Right ventricle myocardium inferior (tissue), 1 donor: ENCODE results near the gene SYNM. TPM values are rescaled to one million over a fixed set of nuclear protein-coding genes. Genes with fewer than 3 reads are reported as not detected.
"Not testable (repeated sequence)": the region's sequence is repeated elsewhere in the genome, so short reads cannot be mapped to it uniquely, and the experiment has no call there.

Source experiments
- ATAC-seq: fragments of 200-7000 bp; cut with Tn5 transposase; one replicate; pipeline ENCODE4 v1.9.1; 2020; ENCODE audit warnings: mild to moderate bottlenecking, moderate library complexity
- DNase-seq: peaks from one replicate; pipeline ENCODE4 v3.0.0; 2021; ENCODE audit errors: missing footprints
- intact Hi-C: fragments of 100-400 bp; cut with DNase I; formaldehyde crosslinking; loops from one replicate; pipeline ENCODE4 v1.11.0; 2022
- long read RNA-seq: library from polyadenylated mRNA; unstranded; transcript quantifications from one replicate; pipeline ENCODE4 v2.0.0, GENCODE V29; 2021
- total RNA-seq: library from RNA; stranded (reverse); fragmentation: NEBNext Ultra II Directional; extraction: Animal tissue kit (Norgen Biotek cat#: 25700); gene quantifications from one replicate; pipeline ENCODE4 v1.2.1, GENCODE V29; 2021
- donor health status: DM: no; HTN: yes; CAD: no; lungs with severe emphysema.

The SYNM gene
- total RNA-seq: 311 TPM
- long read RNA-seq, full-length matches to known transcripts: 74 of 142 reads
- long read RNA-seq, partial matches to known transcripts: 35 of 142 reads
- long read RNA-seq, other reads (novel, unspliced or antisense): 33 of 142 reads

- intact Hi-C loops: loop anchor here (1.0 to 10.0 kb wide), 3 partner anchors 67 to 630 kb away; partner anchors contain the start of gene LYSMD4
- ATAC-seq (peak; percentile 87), DNase-seq (peak; percentile 86)
Measured at GRCh38 chr15:99104788-99105513, at the start of gene SYNM. Gene SYNM (plus strand): TSS chr15:99105080. CDS start chr15:99105200, 120 bp downstream.

- ATAC-seq (no peak), DNase-seq (no peak)
- intact Hi-C loops: loop anchor here (5.0 kb wide), 6 partner anchors 38 to 538 kb away; partner anchors contain the start of gene IGF1R
Measured at GRCh38 chr15:99055555-99056134, 49.2 kb upstream of the SYNM start.

- DNase-seq (no peak), ATAC-seq (no peak)
- intact Hi-C loops: loop anchor here (5.0 kb wide), 6 partner anchors 40 to 540 kb away; partner anchors contain the start of gene IGF1R
Measured at GRCh38 chr15:99057020-99057419, 47.9 kb upstream of the SYNM start.

GRCh38 chr15:99057697-99058420, 47.0 kb upstream of the SYNM start:
- intact Hi-C loops: loop anchor here (2.0 to 5.0 kb wide), 7 partner anchors 41 to 541 kb away; partner anchors contain the start of gene IGF1R
- no peak for ATAC-seq

GRCh38 chr15:99058421-99058870, 46.4 kb upstream of the SYNM start:
- ATAC-seq (no peak), DNase-seq (no peak)
- intact Hi-C loops: loop anchor here (2.0 to 5.0 kb wide), 7 partner anchors 41 to 541 kb away; partner anchors contain the start of gene IGF1R

More at GRCh38 chr15:99057697-99058420, 47.0 kb upstream of the SYNM start:
- no peak for DNase-seq

GRCh38 chr15:99059010-99059981, 45.6 kb upstream of the SYNM start:
- DNase-seq: peak; percentile 87
- intact Hi-C loops: loop anchor here (2.0 to 5.0 kb wide), 7 partner anchors 42 to 542 kb away; partner anchors contain the start of gene IGF1R
- peak; percentile 92 for ATAC-seq

GRCh38 chr15:99060186-99060585, 44.7 kb upstream of the SYNM start:
- DNase-seq, intact Hi-C loops: not testable (repeated sequence)

GRCh38 chr15:99062226-99062625, 42.7 kb upstream of the SYNM start:
- no peak for ATAC-seq
- DNase-seq: no peak
- intact Hi-C loops: no loop called here

More at GRCh38 chr15:99060186-99060585, 44.7 kb upstream of the SYNM start:
- ATAC-seq: not testable (repeated sequence)

- DNase-seq (no peak), ATAC-seq (no peak)
- intact Hi-C loops: no loop called here
Measured at GRCh38 chr15:99068186-99068585, 36.7 kb upstream of the SYNM start.

- intact Hi-C loops: no loop called here
- ATAC-seq (no peak), DNase-seq (no peak)
Measured at GRCh38 chr15:99070208-99070607, 34.7 kb upstream of the SYNM start.

GRCh38 chr15:99071091-99071680, 33.7 kb upstream of the SYNM start:
- no peak for ATAC-seq

GRCh38 chr15:99073008-99073717, 31.7 kb upstream of the SYNM start:
- intact Hi-C loops: no loop called here
- ATAC-seq (no peak), DNase-seq (no peak)

More at GRCh38 chr15:99071091-99071680, 33.7 kb upstream of the SYNM start:
- intact Hi-C loops: no loop called here
- no peak for DNase-seq

- intact Hi-C loops: no loop called here
- ATAC-seq (no peak), DNase-seq (no peak)
Measured at GRCh38 chr15:99074446-99074845, 30.4 kb upstream of the SYNM start.

GRCh38 chr15:99075059-99075652, 29.7 kb upstream of the SYNM start:
- not testable (repeated sequence) for ATAC-seq, DNase-seq
- intact Hi-C loops: loop anchor here (5.0 kb wide), 1 partner anchor 633 kb away; no protein-coding TSS in a partner anchor

GRCh38 chr15:99076109-99076508, 28.8 kb upstream of the SYNM start:
- DNase-seq (no peak), ATAC-seq (no peak)
- intact Hi-C loops: loop anchor here (1.0 to 5.0 kb wide), 2 partner anchors 557 to 634 kb away; no protein-coding TSS in a partner anchor
